Caki2 (cell line): Measurements from ENCODE around the gene HDHD5. TPM values are rescaled to one million over a fixed set of nuclear protein-coding genes. Genes with fewer than 3 reads are reported as not detected.
A peak's percentile ranks its signal among the peaks of the same experiment; 100 is the strongest.

ENCODE experiments used
- DNase-seq: peaks from one replicate; pipeline ENCODE4 v3.0.0-alpha.2; 2015; ENCODE audit warnings: low read depth
- in situ Hi-C: cut with HindIII; loops from 2 replicates; pipeline ENCODE4 v1.10.0; 2016; ENCODE audit warnings: low sequenced_read_pairs, low pct_unique_long_range_greater_than_20kb, mixed read lengths
- total RNA-seq: library from RNA; depleted of rRNA; stranded (reverse); fragments of >200 nt; shearing (Covaris generic); gene quantifications from 2 replicates; pipeline ENCODE4 v1.2.3, GENCODE V29; 2014; ENCODE audit warnings: low replicate concordance; rRNA removed

Gene HDHD5
- total RNA-seq, result 132 and 138 TPM in 2 replicates

DNA sequence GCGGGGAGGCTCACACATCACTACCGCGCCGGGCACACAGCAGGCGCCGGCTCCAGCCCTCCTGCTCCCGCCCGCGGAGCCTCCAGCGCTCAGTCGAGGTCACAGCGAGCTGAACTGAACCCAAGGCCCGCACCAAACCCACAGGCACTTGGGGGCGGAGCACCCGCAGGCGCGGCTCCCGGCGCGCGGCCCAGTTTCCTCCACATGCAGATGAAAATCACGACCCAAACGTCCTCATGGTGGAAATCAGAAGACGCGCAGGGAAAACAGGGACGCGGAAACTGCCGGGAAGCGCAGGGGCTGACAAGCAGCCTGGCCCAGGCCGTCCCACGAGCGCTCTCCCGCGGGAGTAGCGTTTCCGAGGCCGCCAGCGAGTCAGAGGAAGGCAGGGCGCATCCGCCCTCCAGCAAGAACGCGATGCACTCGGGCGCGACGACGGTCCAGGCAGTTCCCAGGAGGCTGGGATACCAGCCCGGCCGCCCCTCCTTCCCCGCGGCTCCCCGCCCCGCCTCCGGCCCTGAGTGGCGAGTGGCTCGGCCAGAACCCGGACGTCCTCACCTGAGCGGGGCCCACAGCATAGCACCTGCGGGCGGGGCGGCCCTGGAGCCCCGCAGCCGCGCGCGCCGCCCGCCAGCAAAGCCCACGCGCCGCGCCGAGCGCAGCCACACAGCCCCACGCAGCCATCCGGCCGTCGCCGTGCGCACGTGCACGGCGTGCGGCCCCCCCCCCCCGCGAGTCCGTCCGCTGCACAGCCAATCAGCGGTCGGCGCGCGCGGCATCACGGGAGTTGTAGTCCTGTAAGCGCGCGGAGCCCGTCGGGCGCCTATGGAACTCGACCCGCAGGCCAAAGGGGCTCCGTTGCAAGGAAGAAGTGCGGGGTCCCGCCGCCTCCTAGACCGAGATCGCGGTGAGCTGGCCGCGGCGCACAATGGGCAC, at the start of gene HDHD5:
Gene HDHD5 (minus strand): TSS at position 710 of the 936 bp plus-strand sequence. CDS start 26 bp downstream, at position 684.
- DNase-seq, result peak; percentile 94
- in situ Hi-C loops, result no loop called here

DNA sequence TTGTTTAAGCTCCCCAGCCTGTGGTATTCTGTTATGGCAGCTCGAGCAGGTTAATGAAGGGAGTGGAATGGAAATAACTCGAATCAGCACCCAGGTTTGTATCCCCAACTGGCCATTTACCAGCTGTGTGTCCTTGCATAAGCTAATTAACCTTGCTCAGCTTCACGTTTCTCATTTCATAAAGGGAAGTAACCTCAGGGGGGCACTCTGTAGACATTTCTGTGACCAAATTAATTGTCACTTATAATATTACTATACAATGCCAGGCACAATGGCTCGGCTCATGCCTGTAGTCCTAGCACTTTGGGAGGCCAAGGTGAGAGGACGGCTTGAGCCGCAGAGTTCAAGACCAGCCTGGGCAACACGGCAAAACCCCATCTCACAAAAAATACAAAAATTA, 46.4 kb upstream of the HDHD5 start:
- no peak for DNase-seq
- in situ Hi-C loops, result no loop called here

DNA sequence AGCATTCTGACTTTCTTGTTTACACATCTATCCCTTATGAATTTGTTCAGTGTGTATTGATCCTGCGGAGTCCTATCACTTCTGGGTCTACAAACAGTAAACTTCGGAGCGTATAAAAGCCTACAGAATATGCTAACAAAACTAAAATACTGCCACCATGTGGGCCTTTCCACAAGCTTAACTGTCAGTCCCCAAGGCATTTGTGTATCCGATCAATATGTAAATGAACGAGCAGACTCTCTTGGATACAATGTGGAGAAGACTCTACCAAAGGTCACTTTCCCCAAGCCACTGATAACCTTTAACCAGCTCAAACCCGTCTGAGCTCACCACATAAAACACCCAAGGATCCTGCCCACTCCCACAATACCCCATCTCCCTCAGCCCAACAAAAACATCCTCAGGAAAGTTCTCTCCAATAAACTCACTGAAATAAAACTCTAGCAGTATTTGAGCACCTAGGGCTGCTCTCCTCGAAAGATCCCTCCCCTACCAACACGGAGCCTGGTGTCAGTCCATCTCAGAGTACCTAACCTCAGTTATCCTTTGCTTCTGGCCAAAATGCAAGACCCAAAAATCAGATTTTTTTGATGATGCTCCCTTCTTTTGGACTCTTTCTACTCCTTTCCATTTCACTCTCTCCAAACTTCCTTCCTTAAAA, 42.3 kb upstream of the HDHD5 start:
- in situ Hi-C loops, result no loop called here
- no peak for DNase-seq

DNA sequence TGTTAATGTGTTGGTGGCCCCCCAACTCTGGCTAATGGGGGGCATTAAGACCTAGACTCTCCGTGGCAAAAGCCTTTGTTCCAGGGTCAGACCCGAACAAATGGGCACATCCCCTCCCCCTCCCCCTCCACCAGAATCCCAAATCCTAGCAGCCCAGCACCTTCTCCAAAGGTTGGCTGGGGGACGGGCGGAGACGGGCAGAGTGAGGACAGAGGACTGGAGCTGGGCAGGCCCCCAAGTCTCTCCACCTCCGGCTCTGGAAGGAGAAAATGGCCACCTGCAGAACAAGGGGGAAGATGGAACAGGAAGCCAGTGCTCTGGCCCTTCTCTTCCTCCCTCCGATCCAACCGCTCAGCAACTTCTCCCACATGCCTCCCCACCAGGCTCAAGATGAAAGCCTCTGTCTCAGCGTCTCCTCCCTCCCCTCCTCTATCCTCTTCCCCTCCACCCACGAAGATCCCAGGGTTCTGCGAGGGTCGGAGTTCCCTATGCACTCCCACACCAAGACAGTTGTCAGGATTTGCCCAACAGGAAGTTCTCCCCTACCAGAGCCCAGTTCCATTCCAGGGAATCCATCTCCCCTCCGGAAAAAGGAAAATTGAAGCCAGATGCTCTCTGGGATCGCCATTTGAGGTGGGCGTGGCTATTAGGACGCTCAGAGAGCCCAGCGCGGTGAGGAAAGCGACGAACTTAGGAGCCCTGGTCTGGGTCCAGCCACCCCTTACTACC, 40.1 kb upstream of the HDHD5 start:
- DNase-seq, result no peak
- in situ Hi-C loops, result no loop called here

DNA sequence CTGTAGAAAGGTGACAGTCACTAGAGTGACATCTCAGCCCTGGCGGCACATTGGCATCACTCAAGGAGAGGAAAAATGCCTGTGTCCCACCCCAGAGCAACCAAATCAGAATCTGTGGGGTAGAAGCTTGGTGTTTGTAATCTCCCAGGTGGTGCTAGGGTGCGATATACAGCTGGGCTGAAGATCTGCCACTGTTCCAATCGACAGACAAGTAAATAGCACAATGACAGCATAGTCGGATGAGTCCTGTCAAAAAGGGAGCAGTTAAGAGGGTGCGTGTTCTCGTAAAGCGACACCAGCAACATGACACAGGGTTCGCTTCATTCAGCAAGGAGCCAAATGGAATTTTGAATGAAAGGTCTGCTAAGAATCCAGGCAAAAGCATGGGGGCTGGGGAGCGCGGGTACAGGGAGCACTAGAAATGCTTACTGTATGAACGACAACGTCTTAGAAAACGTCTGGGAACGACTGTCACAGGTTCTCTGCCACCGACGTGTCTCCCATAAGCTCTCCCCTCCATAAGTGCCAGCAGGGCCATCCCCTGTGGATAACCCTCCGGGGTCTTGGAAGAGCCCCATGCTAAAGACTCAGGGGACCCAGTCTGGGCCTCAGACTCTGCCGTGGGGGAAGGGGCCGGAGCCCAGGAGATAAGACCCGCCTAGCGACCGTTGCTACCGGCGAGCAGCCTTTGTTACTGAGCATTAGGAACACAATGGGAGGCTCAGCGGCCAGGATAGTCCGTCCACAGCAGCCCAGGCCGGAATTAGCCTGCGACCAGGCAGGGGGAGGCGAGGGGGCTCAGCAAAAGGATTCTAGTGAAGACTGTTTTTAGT, 39.3 kb upstream of the HDHD5 start:
- in situ Hi-C loops, result no loop called here
- no peak for DNase-seq

DNA sequence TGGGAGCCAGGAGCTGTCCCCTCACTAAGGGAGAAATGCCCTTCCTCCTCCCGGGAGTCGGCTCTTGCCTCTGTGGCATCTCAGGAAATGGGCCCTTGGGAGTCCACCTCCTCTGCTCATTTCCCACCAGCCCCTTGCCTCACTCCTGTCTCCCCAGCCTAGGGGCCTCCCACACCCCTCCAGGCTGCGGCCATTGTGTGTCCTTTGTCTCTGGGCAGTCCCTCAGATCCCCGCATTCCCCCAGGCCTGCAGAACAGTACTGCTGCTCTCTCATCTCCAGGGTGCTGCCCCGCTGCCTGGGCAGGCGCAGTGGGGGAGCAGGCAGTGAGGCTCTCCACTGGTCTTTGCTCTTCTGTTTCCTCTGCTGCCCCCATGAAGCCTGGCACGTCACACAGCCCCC, 35.1 kb upstream of the HDHD5 start:
- in situ Hi-C loops, result no loop called here

DNA sequence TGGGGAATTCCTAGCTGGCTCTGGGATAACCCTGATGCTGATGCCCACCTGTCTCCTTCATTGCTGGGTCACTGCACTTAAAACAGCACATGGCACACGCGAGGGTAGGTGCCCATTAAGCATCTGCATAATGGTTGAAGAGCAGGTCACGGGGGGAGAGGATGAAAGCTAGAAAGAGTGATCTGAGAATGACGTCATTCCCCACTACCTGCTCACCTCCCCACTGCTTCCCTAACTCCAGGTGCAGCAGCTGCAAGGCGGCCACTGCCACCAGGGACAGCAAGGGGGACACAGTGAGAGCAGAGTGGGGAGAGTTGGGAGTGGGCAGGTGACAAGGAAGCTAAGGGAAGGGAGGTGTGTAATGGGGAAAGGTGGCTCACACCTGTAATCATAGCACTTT, 33.1 kb upstream of the HDHD5 start:
- DNase-seq, result no peak
- in situ Hi-C loops, result no loop called here

More for the DNA sequence above, 35.1 kb upstream of the HDHD5 start:
- no peak for DNase-seq

DNA sequence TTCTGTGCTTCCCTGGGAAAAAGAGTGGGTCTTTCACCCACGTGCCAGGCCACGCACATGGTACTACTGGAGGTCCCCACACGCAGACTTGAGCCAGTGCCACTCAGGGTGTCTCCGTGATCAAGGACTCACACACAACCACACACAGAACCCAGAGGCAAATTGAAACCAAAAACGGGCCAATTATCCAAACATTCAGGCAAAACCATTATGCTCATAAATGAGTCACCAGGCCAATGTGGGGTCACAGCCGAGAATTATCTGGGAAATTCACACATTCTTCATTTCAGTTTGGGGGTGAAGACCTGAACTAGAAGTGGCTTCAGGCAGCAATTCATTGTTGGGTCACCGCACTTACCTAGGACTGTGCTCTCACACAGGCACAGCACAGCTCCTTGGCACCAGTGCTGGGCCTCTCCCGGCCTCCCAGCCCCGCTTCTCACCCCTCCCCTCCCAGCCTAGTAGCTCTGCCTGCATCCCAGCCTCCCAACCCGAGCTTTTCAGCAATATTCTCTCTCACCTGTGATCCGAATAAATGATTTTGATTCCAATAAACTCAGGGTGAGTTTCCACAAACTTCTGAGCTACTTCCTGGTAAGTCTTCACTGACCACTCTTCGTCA, 32.2 kb upstream of the HDHD5 start:
- in situ Hi-C loops, result no loop called here
- DNase-seq, result peak; percentile 13

DNA sequence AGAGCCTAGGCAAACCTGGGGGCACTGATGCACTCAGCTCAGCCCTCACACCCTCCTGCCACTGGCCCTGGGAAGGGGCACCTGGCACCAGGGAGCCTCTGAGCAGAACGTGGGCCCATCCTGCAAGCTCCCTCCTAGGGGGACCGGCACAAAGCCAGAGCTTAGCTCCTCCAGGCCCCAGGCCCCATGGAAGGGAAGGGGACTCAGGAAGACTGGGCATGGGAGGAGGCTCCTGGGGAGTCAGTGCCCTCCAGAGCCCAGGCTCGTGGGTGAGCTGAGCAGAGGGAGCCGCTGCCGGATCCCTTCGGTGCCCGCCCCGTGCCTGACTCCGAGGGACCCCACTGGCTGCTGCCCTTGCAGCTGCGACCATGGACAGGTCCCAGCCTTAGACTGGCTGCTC, 31.6 kb upstream of the HDHD5 start:
- in situ Hi-C loops, result no loop called here

DNA sequence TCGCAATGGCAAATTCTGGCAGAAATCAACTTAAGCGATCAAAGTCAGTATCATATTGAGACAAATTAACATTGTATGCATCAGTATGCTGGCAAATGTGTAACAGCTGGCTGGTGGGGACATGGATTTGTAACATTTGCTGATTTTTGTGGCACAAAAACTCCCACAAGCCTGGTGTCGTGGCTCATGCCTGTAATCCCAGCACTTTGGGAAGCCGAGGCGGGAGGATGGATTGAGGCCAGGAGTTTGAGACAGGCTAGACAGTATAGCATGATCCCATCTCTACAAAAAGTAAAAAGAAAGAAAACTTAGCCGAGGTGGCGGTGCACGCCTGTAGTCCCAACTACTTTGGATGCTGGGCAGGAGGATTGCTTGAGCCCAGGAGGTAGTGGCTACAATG, 17.6 kb upstream of the HDHD5 start:
- in situ Hi-C loops, result no loop called here
- DNase-seq, result no peak

More for the DNA sequence above, 31.6 kb upstream of the HDHD5 start:
- no peak for DNase-seq

DNA sequence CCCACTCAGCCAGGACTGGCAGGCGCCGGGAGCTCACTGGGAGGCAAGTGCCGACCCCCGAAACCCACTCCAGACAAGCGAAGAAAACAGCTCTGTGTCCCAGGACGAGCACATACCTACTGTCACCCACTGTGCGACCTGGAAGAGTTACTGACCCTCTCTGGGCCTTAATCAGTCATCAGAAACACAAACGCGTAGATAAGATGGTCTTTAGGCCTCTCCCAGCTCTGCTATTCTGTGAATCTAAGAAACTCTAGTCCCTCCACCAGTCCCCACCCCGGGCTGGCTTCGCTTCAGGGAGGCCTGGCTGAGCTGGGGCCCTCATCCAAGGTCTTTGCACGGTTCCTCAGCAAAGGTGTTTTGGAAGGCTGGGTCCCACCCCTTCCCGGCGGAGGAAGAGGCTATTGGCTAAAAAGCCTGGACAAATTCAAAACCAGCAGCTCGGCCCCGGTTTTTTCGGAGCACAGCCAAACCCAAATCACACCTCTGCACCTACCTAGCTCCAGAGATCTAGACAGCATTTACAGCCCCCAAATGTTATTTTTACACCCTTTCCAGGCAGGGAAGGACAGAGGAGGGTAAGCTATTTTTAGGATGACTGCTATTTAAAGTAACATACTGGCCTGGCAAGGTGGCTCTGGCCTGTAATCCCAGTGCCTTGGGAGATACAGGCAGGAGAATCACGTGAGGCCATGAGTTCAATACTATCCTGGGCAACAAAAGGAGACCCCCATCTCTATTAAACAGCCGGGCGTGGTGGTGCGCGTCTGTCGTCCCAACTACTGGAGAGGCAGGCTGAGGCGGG, 13.2 kb upstream of the HDHD5 start:
- DNase-seq, result no peak
- in situ Hi-C loops, result no loop called here

DNA sequence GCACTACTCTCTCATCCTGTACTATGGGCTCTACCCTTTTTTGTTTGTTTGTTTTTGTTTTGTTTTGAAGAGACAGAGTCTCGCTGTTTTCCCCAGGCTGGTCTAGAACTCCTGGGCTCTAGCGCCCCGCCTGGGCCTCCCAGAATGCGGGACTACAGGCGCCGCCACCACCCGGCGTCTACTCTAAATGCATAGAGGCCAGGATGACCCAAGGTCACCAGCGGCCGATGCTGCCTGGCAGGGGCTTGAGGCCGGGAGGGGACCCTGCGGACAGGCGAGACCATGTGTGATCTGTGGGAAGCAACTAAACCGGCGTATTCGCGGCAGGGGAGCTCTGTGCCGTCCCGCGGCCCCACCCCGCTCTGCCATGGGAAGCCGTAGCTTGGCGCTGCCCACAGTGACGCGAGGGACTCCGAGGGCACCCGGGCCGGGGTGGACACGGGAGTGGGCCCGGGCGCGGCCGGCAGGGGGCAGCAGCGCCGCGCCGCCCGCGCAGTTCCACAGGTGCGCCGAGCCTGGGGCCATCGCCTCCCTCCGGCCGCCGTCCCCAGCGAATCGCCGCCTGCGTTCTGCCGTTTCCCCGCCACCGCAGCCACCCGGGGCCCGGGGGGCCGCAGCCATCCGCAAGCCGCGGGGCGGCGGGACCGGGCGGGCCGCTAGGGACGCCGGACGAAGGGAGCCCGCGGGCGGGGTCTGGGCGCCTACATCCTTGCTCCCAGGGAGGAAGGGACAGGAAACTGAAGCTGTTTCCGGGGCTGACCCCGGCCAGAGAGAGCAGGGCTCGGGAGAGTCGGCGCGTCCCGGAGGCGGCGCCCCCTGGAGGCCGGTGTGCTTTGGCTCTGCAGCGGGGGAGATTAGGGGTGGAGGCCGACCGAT, 12.3 kb upstream of the HDHD5 start:
- peak; percentile 94 for DNase-seq
- in situ Hi-C loops, result no loop called here

DNA sequence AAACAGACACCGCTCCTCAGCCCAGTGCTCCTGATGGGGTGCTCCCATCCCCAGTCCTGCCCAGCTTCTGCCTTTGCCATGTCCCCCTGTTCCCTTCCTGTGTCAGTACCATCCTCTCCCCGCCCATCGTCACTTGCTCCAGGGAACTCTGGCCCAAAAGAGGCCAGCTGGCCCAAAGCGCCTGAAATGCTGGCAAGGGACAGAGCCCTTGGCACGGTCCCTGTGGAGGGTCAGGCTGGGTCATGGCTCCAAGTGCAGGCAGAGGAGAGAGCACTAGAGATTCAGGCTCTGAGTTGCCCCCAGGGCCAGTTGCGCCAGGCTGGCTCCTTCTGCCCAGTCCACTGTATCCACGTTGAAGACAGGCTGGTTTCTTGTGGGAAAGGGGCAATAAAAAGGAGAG, 8.4 kb upstream of the HDHD5 start:
- no peak for DNase-seq
- in situ Hi-C loops, result no loop called here

DNA sequence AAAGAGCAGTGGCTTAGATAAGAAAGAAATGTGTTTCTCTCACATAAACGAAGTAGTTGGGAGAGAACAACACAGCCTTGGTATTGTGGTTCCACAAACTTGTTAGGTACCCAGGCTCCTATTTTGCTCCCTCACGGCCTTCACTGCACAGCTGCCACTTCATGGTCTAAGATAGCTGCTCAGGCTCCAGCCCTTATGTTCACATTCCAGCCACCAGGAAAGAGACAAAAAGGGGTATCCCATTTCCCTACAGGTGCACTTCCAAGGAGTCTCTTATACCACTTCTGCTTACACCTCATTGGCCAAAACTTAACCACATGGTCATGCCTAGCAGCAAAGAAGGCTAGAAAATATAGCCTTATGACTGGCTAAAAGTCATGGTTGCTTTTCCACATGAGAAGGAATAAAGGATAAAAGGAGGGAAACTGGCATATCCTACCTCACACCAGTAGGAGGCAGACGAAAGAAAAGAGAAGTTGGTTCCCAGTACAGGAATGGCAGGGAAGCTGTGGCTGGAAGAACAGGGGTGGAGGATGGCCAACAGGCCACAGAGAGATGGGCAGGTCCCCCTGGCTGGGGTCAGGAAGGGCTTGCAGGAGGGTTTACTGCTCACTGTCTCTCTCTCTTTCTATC, 5.4 kb upstream of the HDHD5 start:
- in situ Hi-C loops, result no loop called here

DNA sequence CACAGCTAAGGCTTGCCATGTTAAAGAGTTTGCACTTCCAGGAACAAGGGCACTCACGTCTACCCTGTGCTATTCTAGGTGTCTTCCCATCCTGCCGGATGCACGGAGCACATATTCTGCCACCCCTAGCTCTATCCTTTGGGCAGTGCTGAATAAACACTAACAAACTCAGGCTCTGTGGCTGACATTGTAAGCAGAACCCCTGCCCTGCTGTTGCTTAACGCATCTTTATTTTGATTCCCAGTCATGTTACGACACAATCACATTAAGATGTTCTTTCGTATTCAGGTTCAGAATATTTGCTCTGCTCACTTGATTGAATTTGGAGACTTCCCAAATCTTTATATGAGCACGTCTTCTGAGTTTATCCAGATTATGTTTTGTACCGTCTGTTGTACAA, 3.7 kb upstream of the HDHD5 start:
- DNase-seq, result no peak
- in situ Hi-C loops, result no loop called here

More for the DNA sequence above, 5.4 kb upstream of the HDHD5 start:
- DNase-seq, result no peak

DNA sequence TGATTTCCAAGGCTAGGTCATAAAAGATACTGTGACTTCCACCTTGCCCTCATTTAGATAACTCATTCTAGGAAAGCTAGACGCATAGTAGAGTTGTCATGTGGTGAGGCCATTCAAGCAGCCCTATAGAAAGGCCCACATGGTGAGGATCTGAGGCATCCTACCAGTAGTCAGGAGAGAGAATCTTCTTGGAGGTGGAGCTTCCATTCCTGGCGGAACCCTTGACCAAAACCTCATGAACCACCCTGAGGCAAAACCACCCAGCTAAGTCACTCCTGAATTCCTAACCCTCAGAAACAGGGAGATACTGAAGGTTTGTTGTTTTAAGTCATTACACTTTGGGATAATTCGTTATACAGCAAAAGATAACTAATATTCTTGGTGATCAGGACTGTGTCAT, 2.9 kb upstream of the HDHD5 start:
- in situ Hi-C loops, result no loop called here
- no peak for DNase-seq
